DOHH2 (cell line): ENCODE results near the gene CAB39L.

Experiments
- H3F3A ChIP-seq: fragments of 200-600 bp; sonication (generic), shearing (Covaris generic); 2 replicates; pipeline ENCODE4 v1.6.0; 2016; ENCODE audit warnings: antibody characterized with exemption, mild to moderate bottlenecking; ENCODE audit not compliant: control insufficient read depth, insufficient read depth
- H3K27ac ChIP-seq: fragments of 200-600 bp; sonication (generic); 2 replicates; pipeline ENCODE4 v1.5.1; 2014; ENCODE audit warnings: low read depth, mild to moderate bottlenecking, low read length, moderate library complexity
- H3K27me3 ChIP-seq: fragments of 200-600 bp; sonication (generic); 2 replicates; pipeline ENCODE4 v1.6.1; 2014; ENCODE audit warnings: mild to moderate bottlenecking, low read length, mixed read lengths; ENCODE audit not compliant: control insufficient read depth
- H3K36me3 ChIP-seq: fragments of 200-600 bp; sonication (generic); 2 replicates; pipeline ENCODE4 v1.6.1; 2014; ENCODE audit warnings: mild to moderate bottlenecking, low read length, moderate library complexity, mixed read lengths; ENCODE audit not compliant: control insufficient read depth
- H3K4me1 ChIP-seq: fragments of 200-600 bp; sonication (generic); 2 replicates; pipeline ENCODE4 v1.6.1; 2014; ENCODE audit warnings: mild to moderate bottlenecking, low read length, mixed read lengths; ENCODE audit not compliant: control insufficient read depth
- H3K4me2 ChIP-seq: fragments of 200-600 bp; sonication (generic); 2 replicates; pipeline ENCODE4 v1.6.0; 2014; ENCODE audit warnings: mild to moderate bottlenecking, low read length, moderate library complexity
- H3K4me3 ChIP-seq: fragments of 200-600 bp; sonication (generic); 2 replicates; pipeline ENCODE4 v1.5.1; 2014; ENCODE audit warnings: mild to moderate bottlenecking, low read length, mixed read lengths
- H3K79me2 ChIP-seq: fragments of 200-600 bp; sonication (generic); 2 replicates; pipeline ENCODE4 v1.6.1; 2014; ENCODE audit warnings: mild to moderate bottlenecking, low read length, mixed read lengths; ENCODE audit not compliant: control insufficient read depth
- H3K9me2 ChIP-seq: fragments of 200-600 bp; sonication (generic); replicated peaks from 2 replicates; pipeline ENCODE4 v1.6.1; 2014; ENCODE audit warnings: mild to moderate bottlenecking, low read length, mixed read lengths; ENCODE audit not compliant: control insufficient read depth
- H3K9me3 ChIP-seq: fragments of 200-600 bp; sonication (generic); 2 replicates; pipeline ENCODE4 v1.6.1; 2014; ENCODE audit warnings: antibody characterized with exemption, low read length, mixed read lengths; ENCODE audit not compliant: control insufficient read depth, insufficient read depth
- H4K20me1 ChIP-seq: fragments of 200-600 bp; sonication (generic); 2 replicates; pipeline ENCODE4 v1.6.0; 2014; ENCODE audit warnings: low read depth, mild to moderate bottlenecking, antibody characterized with exemption, low read length, moderate library complexity; ENCODE audit not compliant: control insufficient read depth, insufficient read depth
- CTCF ChIP-seq: fragments of 200-600 bp; sonication (generic); IDR thresholded peaks from one replicate; pipeline ENCODE4 v1.5.1; 2014; ENCODE audit warnings: antibody characterized with exemption, mild to moderate bottlenecking, low read depth, low read length; ENCODE audit not compliant: poor library complexity, severe bottlenecking
- EZH2phosphoT487 ChIP-seq: fragments of 200-600 bp; sonication (generic); IDR thresholded peaks from 2 replicates; pipeline ENCODE4 v1.6.1; 2017; ENCODE audit warnings: borderline replicate concordance, mild to moderate bottlenecking, antibody characterized with exemption, low read length, moderate library complexity, mixed read lengths

The CAB39L gene

GRCh38 chr13:49354719-49355118 lies 89.1 kb downstream of the CAB39L start:
- H3K4me1 ChIP-seq: no peaks in the 10 kb centered on the region

GRCh38 chr13:49353908-49354307 lies 90.0 kb downstream of the CAB39L start:
- H3K4me1 ChIP-seq: no peaks in the 10 kb centered on the region
- no peak overlapping the region for H3K4me3 ChIP-seq
- H3K4me2 ChIP-seq: no peak overlapping the region
- H3K9me2 ChIP-seq: no peaks in the 10 kb centered on the region
- H4K20me1 ChIP-seq: no peaks in the 10 kb centered on the region
- TF ChIP-seq EZH2phosphoT487 (no peak), CTCF (no peak)
- H3K27ac ChIP-seq: no peak overlapping the region
- H3K36me3 ChIP-seq: peaks cover 3% of the 10 kb centered on the region; the same call in 1 of the 2 replicates
- H3K9me3 ChIP-seq: no peaks in the 10 kb centered on the region
- no peaks in the 10 kb centered on the region for H3K27me3 ChIP-seq
- no peaks in the 10 kb centered on the region for H3K79me2 ChIP-seq
- H3F3A ChIP-seq: no peaks in the 10 kb centered on the region

More at GRCh38 chr13:49354719-49355118, 89.1 kb downstream of the CAB39L start:
- Histone ChIP-seq H3K9me3 (no peaks in the 10 kb centered on the region), H3K27me3 (no peaks in the 10 kb centered on the region), H3K36me3 (peaks cover 3% of the 10 kb centered on the region; the same call in 1 of the 2 replicates), H3K27ac (no peak overlapping the region), H3K79me2 (no peaks in the 10 kb centered on the region), H3F3A (no peaks in the 10 kb centered on the region), H4K20me1 (no peaks in the 10 kb centered on the region), H3K9me2 (no peaks in the 10 kb centered on the region), H3K4me3 (no peak overlapping the region), H3K4me2 (no peak overlapping the region)
- TF ChIP-seq CTCF (no peak), EZH2phosphoT487 (no peak)

GRCh38 chr13:49351871-49352270 lies 92.0 kb downstream of the CAB39L start:
- Histone ChIP-seq H3K4me3 (no peak overlapping the region), H3K4me1 (no peaks in the 10 kb centered on the region), H4K20me1 (no peaks in the 10 kb centered on the region), H3K27me3 (no peaks in the 10 kb centered on the region), H3K9me3 (no peaks in the 10 kb centered on the region), H3K36me3 (no peaks in the 10 kb centered on the region), H3F3A (no peaks in the 10 kb centered on the region), H3K4me2 (no peak overlapping the region), H3K79me2 (no peaks in the 10 kb centered on the region), H3K9me2 (no peaks in the 10 kb centered on the region), H3K27ac (no peak overlapping the region)
- TF ChIP-seq EZH2phosphoT487: no peak
- TF ChIP-seq CTCF: no peak
